Measurements from ENCODE around the gene PIH1D1. TPM values are rescaled to one million over a fixed set of nuclear protein-coding genes. Genes with fewer than 3 reads are reported as not detected.
"Not testable (repeated sequence)": the region's sequence is repeated elsewhere in the genome, so short reads cannot be mapped to it uniquely, and the experiment has no call there.

The PIH1D1 gene
- total and polyA plus RNA-seq, 2 donors (not counting 3 experiments of a cell fraction or from before 2014, with no cell fraction given): 83.2 to 86.9 TPM

GRCh38 chr19:49461656-49462055 is 10.0 kb upstream of the PIH1D1 start:
- TF ChIP-seq POLR2A (IDR thresholded peaks at IDR 0.05; ENCODE audit: low read depth, low read length) (no peak), JUN (IDR thresholded peaks at IDR 0.05; ENCODE audit: borderline replicate concordance, insufficient read depth, insufficient read length, low read depth) (no peak), MAX (IDR thresholded peaks at IDR 0.05; ENCODE audit: insufficient read depth, insufficient read length) (no peak), GATA2 (IDR thresholded peaks at IDR 0.05; ENCODE audit: insufficient read depth, insufficient read length, low read depth, low read length) (no peak), MYC (IDR thresholded peaks at IDR 0.05; ENCODE audit: low read depth, low read length) (no peak), POLR2AphosphoS5 (IDR thresholded peaks at IDR 0.05; ENCODE audit: insufficient read depth, low read depth, low read length) (no peak), FOS (IDR thresholded peaks at IDR 0.05; ENCODE audit: borderline replicate concordance, insufficient read depth, low read length) (no peak), CTCF (IDR thresholded peaks at IDR 0.05; ENCODE audit: extremely low read depth in 1 of 2, insufficient read depth in 1 of 2, low read depth in 1 of 2, low read length in 2 of 2) (no peak)
- Histone ChIP-seq H3K9me1 (replicated peaks; ENCODE audit: control insufficient read depth, extremely low read depth, insufficient read depth, low read length) (no peaks in the 10 kb centered on the region), H2AFZ (ENCODE audit: low read depth, low read length) (no peak overlapping the region), H3K27ac (ENCODE audit: insufficient read depth, low read depth, low read length) (no peak overlapping the region), H3K9ac (replicated peaks; ENCODE audit: extremely low read depth, insufficient read depth, low read length) (no peak overlapping the region), H4K20me1 (replicated peaks; ENCODE audit: control insufficient read depth, extremely low read depth, insufficient read depth, low read length) (no peaks in the 10 kb centered on the region), H3K27me3 (ENCODE audit: control insufficient read depth in 2 of 2, insufficient read depth in 2 of 2, low read length in 2 of 2) (no peaks in the 10 kb centered on the region), H3K36me3 (ENCODE audit: control insufficient read depth in 2 of 2, extremely low read depth in 1 of 2, insufficient read depth in 2 of 2, low read length in 2 of 2) (peaks cover 0 to 8% of the 10 kb centered on the region in 2 experiments), H3K79me2 (ENCODE audit: control insufficient read depth, insufficient read depth, low read length) (no peaks in the 10 kb centered on the region), H3K4me2 (ENCODE audit: insufficient read depth, low read length) (no peak overlapping the region), H3K9me3 (replicated peaks; ENCODE audit: control insufficient read depth, insufficient read depth, low read length) (no peaks in the 10 kb centered on the region), H3K4me3 (replicated peaks in 1 of 3; ENCODE audit: insufficient read depth in 1 of 3, low read depth in 1 of 3, low read length in 3 of 3) (no peak overlapping the region), H3K4me1 (ENCODE audit: control insufficient read depth, extremely low read depth, insufficient read depth, low read length) (no peaks in the 10 kb centered on the region)
- CTCF ChIA-PET: no interaction called here
- FAIRE-seq (no peak), DNase-seq (ENCODE audit: low read depth, low spot score) (no peak)
- dilution Hi-C loops (cut with MboI; ENCODE audit: extremely low pct_ligation_motif_present, low sequenced_read_pairs) (no loop called here), intact Hi-C loops (cut with micrococcal nuclease) (no loop called here)
- no TSS peak for BruUV-seq (replicated peaks)
- POLR2A ChIA-PET: no interaction called here

GRCh38 chr19:49461130-49461529 is 9.5 kb upstream of the PIH1D1 start:
- CTCF ChIA-PET; H3K27me3 ChIP-seq (ENCODE audit: control insufficient read depth in 2 of 2, insufficient read depth in 2 of 2, low read length in 2 of 2); FAIRE-seq; DNase-seq (ENCODE audit: low read depth, low spot score); H3K9me3 ChIP-seq (replicated peaks; ENCODE audit: control insufficient read depth, insufficient read depth, low read length); dilution Hi-C loops (cut with MboI; ENCODE audit: extremely low pct_ligation_motif_present, low sequenced_read_pairs); intact Hi-C loops (cut with micrococcal nuclease); H3K27ac ChIP-seq (ENCODE audit: insufficient read depth, low read depth, low read length); H3K4me3 ChIP-seq (replicated peaks in 1 of 3; ENCODE audit: insufficient read depth in 1 of 3, low read depth in 1 of 3, low read length in 3 of 3); POLR2A ChIA-PET; H2AFZ ChIP-seq (ENCODE audit: low read depth, low read length); H3K9me1 ChIP-seq (replicated peaks; ENCODE audit: control insufficient read depth, extremely low read depth, insufficient read depth, low read length); H3K36me3 ChIP-seq (ENCODE audit: control insufficient read depth in 2 of 2, extremely low read depth in 1 of 2, insufficient read depth in 2 of 2, low read length in 2 of 2); H3K4me2 ChIP-seq (ENCODE audit: insufficient read depth, low read length); BruUV-seq (replicated peaks); H3K9ac ChIP-seq (replicated peaks; ENCODE audit: extremely low read depth, insufficient read depth, low read length); H3K4me1 ChIP-seq (ENCODE audit: control insufficient read depth, extremely low read depth, insufficient read depth, low read length); H4K20me1 ChIP-seq (replicated peaks; ENCODE audit: control insufficient read depth, extremely low read depth, insufficient read depth, low read length); H3K79me2 ChIP-seq (ENCODE audit: control insufficient read depth, insufficient read depth, low read length): not testable (repeated sequence)

Measured in endothelial cell of umbilical vein (primary cell).